HG03108 (cell line): ENCODE measurements around the gene INO80.
"Not testable (repeated sequence)": the region's sequence is repeated elsewhere in the genome, so short reads cannot be mapped to it uniquely, and the experiment has no call there.

Experiments used
- ATAC-seq: cut with Tn5 transposase; IDR thresholded peaks from one replicate; pipeline ENCODE4 v1.9.1; 2021; ENCODE audit warnings: moderate library complexity; ENCODE audit not compliant: unreplicated experiment

The INO80 gene

GRCh38 chr15:41115652-41116115 lies 396 bp downstream of the INO80 start:
- peak; percentile 38 for ATAC-seq

- peak; percentile 21 for ATAC-seq
Observed at GRCh38 chr15:41115161-41115651, 874 bp downstream of the INO80 start.

GRCh38 chr15:41106947-41107346 lies 9.1 kb downstream of the INO80 start:
- ATAC-seq: no peak

- no peak for ATAC-seq
Observed at GRCh38 chr15:41105348-41106334, 10.4 kb downstream of the INO80 start.

GRCh38 chr15:41104234-41104633 lies 11.8 kb downstream of the INO80 start:
- no peak for ATAC-seq

- ATAC-seq: no peak
Observed at GRCh38 chr15:41102854-41103253, 13.2 kb downstream of the INO80 start.

GRCh38 chr15:41096178-41096577 lies 19.9 kb downstream of the INO80 start:
- no peak for ATAC-seq

GRCh38 chr15:41085029-41085428 lies 31.1 kb downstream of the INO80 start:
- ATAC-seq: no peak

GRCh38 chr15:41080144-41080543 lies 35.9 kb downstream of the INO80 start:
- no peak for ATAC-seq

- ATAC-seq: no peak
Observed at GRCh38 chr15:41079717-41080116, 36.4 kb downstream of the INO80 start.

GRCh38 chr15:41078879-41079278 lies 37.2 kb downstream of the INO80 start:
- ATAC-seq: not testable (repeated sequence)

GRCh38 chr15:41078125-41078524 lies 38.0 kb downstream of the INO80 start:
- ATAC-seq: no peak

GRCh38 chr15:41073028-41073427 lies 43.1 kb downstream of the INO80 start:
- no peak for ATAC-seq

- no peak for ATAC-seq
Observed at GRCh38 chr15:41072013-41072412, 44.1 kb downstream of the INO80 start.

- ATAC-seq: no peak
Observed at GRCh38 chr15:41066516-41066915, 49.6 kb downstream of the INO80 start.

- ATAC-seq: no peak
Observed at GRCh38 chr15:41061667-41062066, 54.4 kb downstream of the INO80 start.

GRCh38 chr15:41060505-41060904 lies 55.6 kb downstream of the INO80 start:
- ATAC-seq: no peak

- ATAC-seq: no peak
Observed at GRCh38 chr15:41056810-41057209, 59.3 kb downstream of the INO80 start.

GRCh38 chr15:41055706-41056105 lies 60.4 kb downstream of the INO80 start:
- ATAC-seq: no peak

- ATAC-seq: no peak
Observed at GRCh38 chr15:41051139-41051538, 64.9 kb downstream of the INO80 start.

- ATAC-seq: no peak
Observed at GRCh38 chr15:41048852-41049251, 67.2 kb downstream of the INO80 start.

- ATAC-seq: no peak
Observed at GRCh38 chr15:41048397-41048796, 67.7 kb downstream of the INO80 start.
